LNCaP clone FGC (cell line): ENCODE data around the gene LSS.
"Not testable (repeated sequence)": the region's sequence is repeated elsewhere in the genome, so short reads cannot be mapped to it uniquely, and the experiment has no call there.

Experiments used
- DNase-seq: peaks from one replicate; pipeline ENCODE4 v3.0.0-alpha.2; 2011; ENCODE audit warnings: low read depth
- H3K4me3 ChIP-seq: 2 replicates; pipeline ENCODE4 v1.5.1; 2011; ENCODE audit warnings: mild to moderate bottlenecking, low read depth, low read length, control low read depth
- CTCF ChIP-seq: IDR thresholded peaks from 2 replicates; pipeline ENCODE4 v1.5.1; 2012; ENCODE audit warnings: mild to moderate bottlenecking; ENCODE audit not compliant: control insufficient read depth, insufficient read depth; ENCODE audit errors: extremely low read depth

LSS gene

GRCh38 chr21:46247699-46248421, 19.3 kb upstream of the LSS start:
- no peak for DNase-seq
- no peak for TF ChIP-seq CTCF
- H3K4me3 ChIP-seq = no peak overlapping the region

GRCh38 chr21:46246345-46246744, 17.8 kb upstream of the LSS start:
- no peak for TF ChIP-seq CTCF
- H3K4me3 ChIP-seq = no peak overlapping the region
- no peak for DNase-seq

- no peak for TF ChIP-seq CTCF
- H3K4me3 ChIP-seq = no peak overlapping the region
- no peak for DNase-seq
Measured at GRCh38 chr21:46245213-46245915, 16.8 kb upstream of the LSS start.

GRCh38 chr21:46244602-46245001, 16.0 kb upstream of the LSS start:
- DNase-seq = no peak
- H3K4me3 ChIP-seq = no peak overlapping the region
- TF ChIP-seq CTCF = no peak

GRCh38 chr21:46243960-46244361, 15.4 kb upstream of the LSS start:
- TF ChIP-seq CTCF = no peak
- H3K4me3 ChIP-seq = no peak overlapping the region
- DNase-seq = no peak

GRCh38 chr21:46243325-46243724, 14.8 kb upstream of the LSS start:
- DNase-seq = no peak
- no peak for TF ChIP-seq CTCF

GRCh38 chr21:46241577-46241976, 13.0 kb upstream of the LSS start:
- not testable (repeated sequence) for H3K4me3 ChIP-seq, DNase-seq

More at GRCh38 chr21:46243325-46243724, 14.8 kb upstream of the LSS start:
- no peak overlapping the region for H3K4me3 ChIP-seq
